ENCODE results near the gene HIGD1B.
"Not testable (repeated sequence)": the region's sequence is repeated elsewhere in the genome, so short reads cannot be mapped to it uniquely, and the experiment has no call there.

The HIGD1B gene

DNA sequence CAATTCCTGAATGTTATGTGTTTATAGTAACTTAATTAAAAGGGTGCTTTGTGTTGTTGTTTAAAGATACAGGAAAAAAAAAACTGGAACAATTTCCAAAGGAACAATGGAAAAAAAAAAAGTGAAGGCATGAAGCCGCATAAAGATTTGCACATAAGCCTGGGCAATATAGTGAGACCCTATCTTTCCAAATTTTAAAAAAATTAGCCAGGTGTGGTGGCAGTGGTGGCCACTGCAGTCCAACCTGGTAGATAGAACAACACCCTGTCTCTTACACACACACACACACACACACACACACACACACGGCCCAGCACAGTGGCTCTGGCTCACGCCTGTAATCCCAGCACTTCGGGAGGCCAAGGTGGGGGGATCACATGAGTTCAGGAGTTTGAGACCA lies 39.5 kb upstream of the HIGD1B start:
- peaks cover 12% of the 10 kb centered on the region for H3K36me3 ChIP-seq (ENCODE audit: low read length)
- 0 out of 2 replicates have a peak, but pooled peaks cover 3% of the 10 kb centered on the region for H3F3A ChIP-seq (ENCODE audit: insufficient read depth)
- no peak overlapping the region for H2AFZ ChIP-seq (ENCODE audit: low read depth, low read length, severe bottlenecking)
- no peak overlapping the region for H3K27ac ChIP-seq (ENCODE audit: low read depth, low read length)
- H4K20me1 ChIP-seq (ENCODE audit: low read depth, low read length): no peaks in the 10 kb centered on the region; the same call in 1 of the 2 replicates
- H3K4me3 ChIP-seq (ENCODE audit: insufficient read depth, low read length, poor library complexity, severe bottlenecking): no peak overlapping the region
- no peak overlapping the region for H3K4me2 ChIP-seq (ENCODE audit: low read depth, low read length, poor library complexity, severe bottlenecking)
- H3K9ac ChIP-seq (ENCODE audit: low read length): no peak overlapping the region
- no peak for TF ChIP-seq EZH2phosphoT487 (conservative IDR thresholded peaks at IDR 0.05; ENCODE audit: low read length)
- TF ChIP-seq, protein P1, sequence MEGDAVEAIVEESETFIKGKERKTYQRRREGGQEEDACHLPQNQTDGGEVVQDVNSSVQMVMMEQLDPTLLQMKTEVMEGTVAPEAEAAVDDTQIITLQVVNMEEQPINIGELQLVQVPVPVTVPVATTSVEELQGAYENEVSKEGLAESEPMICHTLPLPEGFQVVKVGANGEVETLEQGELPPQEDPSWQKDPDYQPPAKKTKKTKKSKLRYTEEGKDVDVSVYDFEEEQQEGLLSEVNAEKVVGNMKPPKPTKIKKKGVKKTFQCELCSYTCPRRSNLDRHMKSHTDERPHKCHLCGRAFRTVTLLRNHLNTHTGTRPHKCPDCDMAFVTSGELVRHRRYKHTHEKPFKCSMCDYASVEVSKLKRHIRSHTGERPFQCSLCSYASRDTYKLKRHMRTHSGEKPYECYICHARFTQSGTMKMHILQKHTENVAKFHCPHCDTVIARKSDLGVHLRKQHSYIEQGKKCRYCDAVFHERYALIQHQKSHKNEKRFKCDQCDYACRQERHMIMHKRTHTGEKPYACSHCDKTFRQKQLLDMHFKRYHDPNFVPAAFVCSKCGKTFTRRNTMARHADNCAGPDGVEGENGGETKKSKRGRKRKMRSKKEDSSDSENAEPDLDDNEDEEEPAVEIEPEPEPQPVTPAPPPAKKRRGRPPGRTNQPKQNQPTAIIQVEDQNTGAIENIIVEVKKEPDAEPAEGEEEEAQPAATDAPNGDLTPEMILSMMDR (IDR thresholded peaks at IDR 0.05; ENCODE audit: insufficient read depth, low read length, poor library complexity, severe bottlenecking): no peak
- peaks cover 46% of the 10 kb centered on the region for H3K79me2 ChIP-seq (ENCODE audit: insufficient read depth, low read length)
- H3K9me2 ChIP-seq (replicated peaks; ENCODE audit: insufficient read depth, low read length): no peaks in the 10 kb centered on the region
- H3K9me3 ChIP-seq (ENCODE audit: insufficient read depth, low read length): no peaks in the 10 kb centered on the region
- no peaks in the 10 kb centered on the region for H3K27me3 ChIP-seq (ENCODE audit: low read length)

DNA sequence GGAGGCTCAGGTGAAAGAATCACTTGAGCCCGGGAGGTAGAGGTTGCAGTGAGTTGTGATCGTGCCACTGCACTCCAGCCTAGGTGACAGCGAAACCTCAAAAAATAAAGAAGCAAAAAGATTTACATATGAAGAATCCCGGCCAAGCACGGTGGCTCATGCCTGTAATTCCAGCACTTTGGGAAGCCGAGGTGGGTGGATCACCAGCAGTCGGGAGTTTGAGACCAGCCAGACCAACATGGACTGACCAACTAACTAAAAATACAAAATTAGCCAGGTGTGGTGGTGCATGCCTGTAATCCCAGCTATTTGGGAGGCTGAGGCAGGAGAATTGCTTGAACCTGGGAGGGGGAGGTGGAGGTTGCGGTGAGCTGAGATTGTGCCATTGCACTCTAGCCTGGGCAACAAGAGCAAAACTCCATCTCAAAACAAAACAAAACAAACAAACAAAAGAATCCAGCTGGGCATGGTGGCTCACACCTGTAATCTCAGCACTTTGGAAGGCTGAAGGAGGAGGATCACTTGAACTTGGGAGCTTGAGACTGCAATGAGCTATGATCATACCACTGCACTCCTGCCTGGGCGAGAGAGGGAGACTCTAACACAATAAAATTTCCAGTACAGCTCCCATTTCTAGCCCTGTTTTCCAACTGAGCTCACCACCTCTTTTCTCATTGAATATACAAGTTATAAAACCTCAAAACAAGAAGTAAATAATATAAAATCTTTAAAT lies 38.9 kb upstream of the HIGD1B start:
- not testable (repeated sequence) for H3K4me3 ChIP-seq (ENCODE audit: insufficient read depth, low read length, poor library complexity, severe bottlenecking); H3K4me2 ChIP-seq (ENCODE audit: low read depth, low read length, poor library complexity, severe bottlenecking); H4K20me1 ChIP-seq (ENCODE audit: low read depth, low read length); H3K36me3 ChIP-seq (ENCODE audit: low read length); H3F3A ChIP-seq (ENCODE audit: insufficient read depth); H3K9ac ChIP-seq (ENCODE audit: low read length); H3K9me3 ChIP-seq (ENCODE audit: insufficient read depth, low read length); H2AFZ ChIP-seq (ENCODE audit: low read depth, low read length, severe bottlenecking); H3K27me3 ChIP-seq (ENCODE audit: low read length); H3K9me2 ChIP-seq (replicated peaks; ENCODE audit: insufficient read depth, low read length); H3K27ac ChIP-seq (ENCODE audit: low read depth, low read length)
- peaks cover 53% of the 10 kb centered on the region for H3K79me2 ChIP-seq (ENCODE audit: insufficient read depth, low read length)

DNA sequence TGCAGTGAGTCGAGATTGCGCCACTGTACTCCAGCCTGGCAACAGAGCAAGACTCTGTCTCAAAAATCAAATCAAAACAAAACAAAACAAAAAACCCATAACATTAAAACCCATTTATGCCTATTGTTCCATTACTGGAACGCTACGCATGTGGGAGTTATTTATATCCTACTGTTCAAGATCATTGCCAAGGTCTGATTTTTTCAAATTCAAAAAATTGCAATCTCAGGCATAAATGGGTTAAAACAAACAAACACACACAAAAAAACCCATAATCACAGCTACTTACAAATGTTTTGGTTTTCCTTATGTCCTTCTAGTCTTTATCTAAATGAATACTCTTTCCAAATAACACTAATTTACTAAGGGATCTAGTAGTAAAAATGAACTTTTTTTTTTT lies 35.4 kb upstream of the HIGD1B start:
- no peaks in the 10 kb centered on the region for H3K9me3 ChIP-seq (ENCODE audit: insufficient read depth, low read length)
- H3K27ac ChIP-seq (ENCODE audit: low read depth, low read length): no peak overlapping the region
- TF ChIP-seq, protein P1 (IDR thresholded peaks at IDR 0.05; ENCODE audit: insufficient read depth, low read length, poor library complexity, severe bottlenecking): no peak
- TF ChIP-seq EZH2phosphoT487 (conservative IDR thresholded peaks at IDR 0.05; ENCODE audit: low read length): no peak
- no peak overlapping the region for H3K9ac ChIP-seq (ENCODE audit: low read length)
- no peak overlapping the region for H3K4me2 ChIP-seq (ENCODE audit: low read depth, low read length, poor library complexity, severe bottlenecking)
- 0 out of 2 replicates have a peak, but pooled peaks cover 3% of the 10 kb centered on the region for H3F3A ChIP-seq (ENCODE audit: insufficient read depth)
- H3K79me2 ChIP-seq (ENCODE audit: insufficient read depth, low read length): peaks cover 80% of the 10 kb centered on the region
- no peaks in the 10 kb centered on the region for H3K27me3 ChIP-seq (ENCODE audit: low read length)
- H3K36me3 ChIP-seq (ENCODE audit: low read length): no peaks in the 10 kb centered on the region
- H3K9me2 ChIP-seq (replicated peaks; ENCODE audit: insufficient read depth, low read length): no peaks in the 10 kb centered on the region
- peaks cover 5% of the 10 kb centered on the region; the same call in 1 of the 2 replicates for H4K20me1 ChIP-seq (ENCODE audit: low read depth, low read length)
- no peak overlapping the region for H3K4me3 ChIP-seq (ENCODE audit: insufficient read depth, low read length, poor library complexity, severe bottlenecking)
- H2AFZ ChIP-seq (ENCODE audit: low read depth, low read length, severe bottlenecking): no peak overlapping the region

DNA sequence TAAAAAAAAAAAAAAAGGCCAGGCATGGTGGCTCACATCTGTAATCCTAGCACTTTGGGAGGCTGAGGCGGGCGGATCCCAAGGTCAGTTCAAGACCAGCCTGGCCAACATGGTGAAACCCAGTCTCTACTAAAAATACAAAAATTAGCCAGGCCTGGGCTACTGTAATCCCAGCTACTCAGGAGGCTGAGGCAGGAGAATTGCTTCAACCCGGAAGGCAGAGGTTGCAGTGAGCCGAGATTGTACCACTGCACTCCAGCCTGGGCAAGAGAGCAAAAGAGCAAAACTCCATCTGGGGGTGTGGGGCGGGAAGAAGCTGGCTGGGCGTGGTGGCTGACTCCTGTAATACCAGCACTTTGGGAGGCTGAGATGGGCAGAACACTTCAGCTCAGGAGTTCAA lies 29.2 kb upstream of the HIGD1B start:
- not testable (repeated sequence) for H3K36me3 ChIP-seq (ENCODE audit: low read length); H3K9me3 ChIP-seq (ENCODE audit: insufficient read depth, low read length); H3K9me2 ChIP-seq (replicated peaks; ENCODE audit: insufficient read depth, low read length); H2AFZ ChIP-seq (ENCODE audit: low read depth, low read length, severe bottlenecking); H3K9ac ChIP-seq (ENCODE audit: low read length); H3F3A ChIP-seq (ENCODE audit: insufficient read depth); H3K27ac ChIP-seq (ENCODE audit: low read depth, low read length); H3K27me3 ChIP-seq (ENCODE audit: low read length); H3K4me3 ChIP-seq (ENCODE audit: insufficient read depth, low read length, poor library complexity, severe bottlenecking); H3K4me2 ChIP-seq (ENCODE audit: low read depth, low read length, poor library complexity, severe bottlenecking)
- peaks cover 90% of the 10 kb centered on the region for H3K79me2 ChIP-seq (ENCODE audit: insufficient read depth, low read length)
- H4K20me1 ChIP-seq (ENCODE audit: low read depth, low read length): peaks cover 16% of the 10 kb centered on the region

Data from SU-DHL-6 (cell line).